Urinary bladder (tissue), 4 donors: ENCODE data around the gene GUK1. TPM values are rescaled to one million over a fixed set of nuclear protein-coding genes. Genes with fewer than 3 reads are reported as not detected.
"Not testable (repeated sequence)": the region's sequence is repeated elsewhere in the genome, so short reads cannot be mapped to it uniquely, and the experiment has no call there.

Experiments used
- DNase-seq: peaks from one replicate; pipeline ENCODE4 v3.0.0-alpha.2; 2015; ENCODE audit errors: extremely low spot score
- H3K27ac ChIP-seq: one replicate; pipeline ENCODE4 v1.5.1; 2013; ENCODE audit warnings: low read depth, mild to moderate bottlenecking, moderate library complexity
- H3K36me3 ChIP-seq: one replicate; pipeline ENCODE4 v1.6.1; 2013; ENCODE audit warnings: mild to moderate bottlenecking, moderate library complexity; ENCODE audit not compliant: insufficient read depth
- H3K4me1 ChIP-seq: one replicate; pipeline ENCODE4 v1.6.1; 2013; ENCODE audit warnings: mild to moderate bottlenecking, moderate library complexity; ENCODE audit not compliant: insufficient read depth
- H3K4me3 ChIP-seq: one replicate; pipeline ENCODE4 v1.5.1; 2013; ENCODE audit warnings: low read depth, low read length
- WGBS: extraction: QIAGEN DNeasy Blood & Tissue Kit; methylation state at CpG from one replicate; pipeline ENCODE4 v1.1.7; 2013; 5-methylcytosine and 5-hydroxymethylcytosine counted together
- polyA plus RNA-seq: library from polyadenylated mRNA; stranded (reverse); fragments of 200-250 nt; gene quantifications from one replicate; pipeline ENCODE4 v1.2.3, GENCODE V29; 2013
- total RNA-seq: library from RNA; depleted of rRNA; stranded (reverse); fragments of >200 nt; gene quantifications from one replicate; pipeline ENCODE4 v1.2.3, GENCODE V29; 2014
- donor health status: healthy with polysubstance abuse.
- donor health status: healthy.

GUK1 gene
- total and polyA plus RNA-seq, 2 donors, result 103 to 492 TPM

DNA sequence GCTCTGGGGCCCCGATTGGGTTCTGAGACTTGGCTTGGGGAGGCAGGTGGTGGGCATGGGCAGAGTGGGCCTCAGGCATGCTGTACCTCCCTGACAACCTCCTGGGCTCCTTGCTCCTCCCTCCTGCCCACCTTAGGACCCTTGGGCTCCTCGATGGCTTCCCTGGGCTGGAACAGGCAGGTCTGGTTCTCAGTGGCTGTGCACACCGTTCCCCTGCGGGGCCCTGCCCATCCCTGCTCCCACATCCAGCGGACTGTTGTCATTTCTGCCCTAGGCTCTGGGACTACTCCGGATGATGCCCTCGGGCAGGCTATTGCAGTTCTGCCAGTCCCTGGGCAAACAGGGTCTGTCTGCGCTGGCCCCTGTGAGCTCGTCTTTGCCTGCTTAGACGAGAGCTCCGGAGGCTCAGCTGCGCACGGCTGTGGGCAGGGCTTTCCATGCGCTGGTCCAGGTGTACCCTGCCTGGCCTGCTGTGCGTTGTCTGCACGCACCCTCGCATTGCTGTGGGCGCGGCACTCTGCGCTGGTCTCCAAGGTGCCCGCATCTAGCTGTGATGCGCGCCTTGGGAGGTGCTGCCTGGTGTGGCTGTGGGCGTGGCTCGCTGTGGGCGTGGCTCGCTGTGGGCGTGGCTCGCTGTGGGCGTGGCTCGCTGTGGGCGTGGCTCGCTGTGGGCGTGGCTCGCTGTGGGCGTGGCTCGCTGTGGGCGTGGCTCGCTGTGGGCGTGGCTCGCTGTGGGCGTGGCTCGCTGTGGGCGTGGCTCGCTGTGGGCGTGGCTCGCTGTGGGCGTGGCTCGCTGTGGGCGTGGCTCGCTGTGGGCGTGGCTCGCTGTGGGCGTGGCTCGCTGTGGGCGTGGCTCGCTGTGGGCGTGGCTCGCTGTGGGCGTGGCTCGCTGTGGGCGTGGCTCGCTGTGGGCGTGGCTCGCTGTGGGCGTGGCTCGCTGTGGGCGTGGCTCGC, 33.7 kb downstream of the GUK1 start:
- not testable (repeated sequence) for H3K4me3 ChIP-seq, H3K27ac ChIP-seq, DNase-seq, H3K36me3 ChIP-seq, H3K4me1 ChIP-seq
- 63% methylated on average over 36 of the region's 69 CpGs for WGBS

- DNase-seq, result no peak
- 90% methylated on average over 52 of the region's 52 CpGs for WGBS
- no peak overlapping the region for H3K27ac ChIP-seq
- peaks cover 1% of the 10 kb centered on the region for H3K36me3 ChIP-seq
- no peaks in the 10 kb centered on the region for H3K4me1 ChIP-seq
- H3K4me3 ChIP-seq, result no peak overlapping the region
These were observed 34.6 kb downstream of the GUK1 start for GRCh38 chr1:228174482-228175315.

- Histone ChIP-seq H3K4me1 (no peaks in the 10 kb centered on the region), H3K36me3 (peaks cover 1% of the 10 kb centered on the region), H3K27ac (no peak overlapping the region), H3K4me3 (no peak overlapping the region)
- WGBS, result 92% methylated on average over 18 of the region's 18 CpGs
- no peak for DNase-seq
These were observed 35.4 kb downstream of the GUK1 start for GRCh38 chr1:228175316-228176023.

DNA sequence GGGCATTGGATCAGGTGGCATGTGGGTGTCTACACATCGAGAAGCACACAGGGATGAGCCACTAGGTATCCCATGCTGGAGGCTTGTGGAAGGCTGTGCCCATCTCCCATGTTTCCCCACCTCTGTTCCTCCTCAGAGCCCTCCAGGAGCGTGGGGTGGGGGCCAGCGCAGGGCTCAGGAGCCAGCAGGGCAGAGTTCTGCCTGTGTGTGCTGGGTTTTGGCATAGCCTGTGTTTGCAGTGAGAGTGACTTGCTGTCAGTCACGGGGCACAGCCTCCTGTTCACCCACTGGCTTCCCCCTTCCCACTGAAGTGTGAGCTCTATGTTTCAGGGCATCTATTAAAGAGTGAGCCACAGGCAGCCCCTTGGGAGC, 35.9 kb downstream of the GUK1 start:
- Histone ChIP-seq H3K36me3 (peaks cover 1% of the 10 kb centered on the region), H3K27ac (no peak overlapping the region), H3K4me3 (no peak overlapping the region), H3K4me1 (no peaks in the 10 kb centered on the region)
- 94% methylated on average over 4 of the region's 4 CpGs for WGBS
- no peak for DNase-seq

DNA sequence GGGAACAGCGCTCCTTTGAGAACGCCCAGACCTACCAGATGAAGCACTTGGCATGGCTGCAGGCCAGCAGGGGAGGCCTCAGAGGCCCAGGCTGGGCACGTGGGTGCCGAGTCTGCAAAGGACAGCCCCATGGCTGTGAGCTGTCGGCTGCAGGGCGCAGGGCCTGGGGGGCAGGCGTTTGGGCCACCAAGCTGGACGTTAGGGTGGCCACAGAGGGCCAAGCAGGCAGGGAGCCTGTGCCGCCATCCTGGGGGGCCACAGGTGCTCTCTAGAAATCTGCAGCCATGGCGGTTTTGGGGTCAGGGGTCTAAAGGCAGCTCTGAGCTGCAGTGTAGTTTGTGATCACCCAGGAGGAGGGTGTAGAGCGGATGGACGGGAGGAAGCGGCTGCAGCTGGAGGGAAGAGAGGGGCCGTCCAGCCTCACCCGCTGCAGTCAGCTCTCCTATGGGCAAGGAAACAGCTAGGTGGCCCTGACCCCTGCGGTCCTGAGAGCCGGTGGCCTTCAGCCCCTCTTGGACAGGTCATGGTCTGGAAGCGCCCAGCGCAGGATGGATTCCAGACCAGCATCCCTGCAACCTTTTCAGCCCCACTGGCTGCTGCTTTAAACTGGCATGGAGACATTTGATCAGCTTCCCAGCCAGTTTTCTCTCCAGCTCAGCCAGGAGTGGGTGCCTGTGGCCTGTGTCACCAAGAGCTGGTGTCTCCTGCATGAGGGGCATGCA, 36.5 kb downstream of the GUK1 start:
- Histone ChIP-seq H3K36me3 (peaks cover 1% of the 10 kb centered on the region), H3K4me3 (no peak overlapping the region), H3K4me1 (no peaks in the 10 kb centered on the region), H3K27ac (no peak overlapping the region)
- no peak for DNase-seq
- WGBS, result 88% methylated on average over 19 of the region's 19 CpGs

- Histone ChIP-seq H3K36me3 (peaks cover 1% of the 10 kb centered on the region), H3K4me3 (no peak overlapping the region), H3K27ac (no peak overlapping the region), H3K4me1 (no peaks in the 10 kb centered on the region)
- DNase-seq, result no peak
- 92% methylated on average over 5 of the region's 5 CpGs for WGBS
These were observed 37.0 kb downstream of the GUK1 start for GRCh38 chr1:228177183-228177475.

DNA sequence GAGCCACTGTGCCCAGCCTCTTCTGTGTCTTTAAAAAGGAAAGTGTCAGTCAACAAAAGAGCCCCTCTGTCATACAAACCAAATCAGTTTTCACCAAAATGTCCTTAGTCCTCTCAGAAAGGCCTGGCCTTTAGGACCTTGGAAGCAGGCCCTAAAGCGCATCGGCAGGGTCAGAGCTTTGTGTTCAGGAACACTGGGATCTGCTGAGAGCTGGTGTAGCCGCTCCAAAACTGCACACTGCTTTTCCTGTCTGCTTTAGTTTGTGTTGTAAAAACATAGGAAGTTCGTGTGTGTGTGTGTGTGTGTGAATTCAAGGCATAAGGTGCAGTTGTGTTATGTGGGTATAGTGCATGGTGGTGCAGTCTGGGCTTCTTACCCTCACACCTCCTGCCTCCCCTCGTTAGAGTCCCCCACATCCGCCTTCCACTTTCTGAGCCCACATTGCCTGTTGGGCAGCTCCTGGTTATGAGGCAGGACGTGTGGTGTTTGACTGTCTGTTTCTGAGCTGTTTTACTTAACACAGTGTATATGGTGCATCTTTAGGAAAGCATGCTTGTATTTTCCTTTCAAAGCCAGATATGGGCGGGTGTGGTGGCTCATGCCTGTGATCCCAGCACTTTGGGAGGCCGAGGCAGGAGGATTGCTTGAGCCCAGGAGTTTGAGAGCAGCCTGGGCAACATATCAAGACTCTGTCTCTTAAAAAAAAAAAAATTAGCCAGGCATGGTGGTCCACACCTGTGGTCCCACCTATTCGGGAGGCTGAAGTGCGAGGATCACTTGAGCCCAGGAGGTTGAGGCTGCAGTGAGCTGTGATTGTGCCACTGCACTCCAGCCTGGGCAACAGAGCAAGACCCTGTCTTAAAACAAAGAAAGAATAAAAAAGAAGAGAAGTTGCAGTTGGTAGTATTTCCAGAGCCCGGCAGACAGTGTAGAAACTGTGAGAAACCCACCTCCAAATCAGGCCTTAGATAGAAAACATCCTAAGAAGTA, 37.9 kb downstream of the GUK1 start:
- Histone ChIP-seq H3K36me3 (peaks cover 1% of the 10 kb centered on the region), H3K4me1 (no peaks in the 10 kb centered on the region), H3K27ac (no peak overlapping the region), H3K4me3 (no peak overlapping the region)
- no peak for DNase-seq
- 84% methylated on average over 12 of the region's 12 CpGs for WGBS

- Histone ChIP-seq H3K4me1 (no peaks in the 10 kb centered on the region), H3K36me3 (peaks cover 1% of the 10 kb centered on the region), H3K27ac (no peak overlapping the region), H3K4me3 (no peak overlapping the region)
- WGBS, result 53% methylated on average over 12 of the region's 12 CpGs
- DNase-seq, result no peak
These were observed 38.9 kb downstream of the GUK1 start for GRCh38 chr1:228178737-228179684.

DNA sequence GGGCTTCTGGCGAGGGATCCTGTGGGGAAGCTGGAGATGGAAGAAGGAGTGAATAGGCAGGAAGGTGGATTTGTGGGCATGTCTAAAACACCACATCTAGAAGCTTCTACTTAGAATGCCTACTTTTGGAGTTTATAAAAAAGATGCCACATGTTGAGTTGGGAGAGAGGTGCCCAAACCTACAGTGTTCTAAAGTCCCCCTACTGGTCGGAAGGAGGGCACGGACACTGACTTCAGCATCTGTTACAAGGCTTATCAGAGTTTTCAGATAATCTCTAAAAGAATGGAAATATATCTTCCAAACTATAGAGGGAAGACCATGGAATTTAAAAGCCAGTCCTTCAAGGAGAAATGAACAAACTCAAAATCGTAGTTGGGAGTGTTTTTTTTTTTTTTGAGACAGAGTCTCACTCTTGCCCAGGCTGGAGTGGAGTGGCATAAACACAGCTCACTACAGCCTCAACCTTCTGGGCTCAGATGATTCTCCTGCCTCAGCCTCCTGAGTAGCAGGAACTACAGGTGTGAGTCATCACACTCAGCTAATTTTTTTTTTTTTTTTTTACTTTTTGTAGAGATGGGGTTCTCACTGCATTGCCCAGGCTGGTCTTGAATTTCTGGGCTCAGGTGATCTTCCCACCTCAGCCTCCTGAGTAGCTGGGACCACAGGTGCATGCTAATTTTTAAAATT, 40.3 kb downstream of the GUK1 start:
- WGBS, result 67% methylated on average over 4 of the region's 4 CpGs
- no peak for DNase-seq
- Histone ChIP-seq H3K27ac (no peak overlapping the region), H3K36me3 (peaks cover 1% of the 10 kb centered on the region), H3K4me3 (no peak overlapping the region), H3K4me1 (no peaks in the 10 kb centered on the region)

DNA sequence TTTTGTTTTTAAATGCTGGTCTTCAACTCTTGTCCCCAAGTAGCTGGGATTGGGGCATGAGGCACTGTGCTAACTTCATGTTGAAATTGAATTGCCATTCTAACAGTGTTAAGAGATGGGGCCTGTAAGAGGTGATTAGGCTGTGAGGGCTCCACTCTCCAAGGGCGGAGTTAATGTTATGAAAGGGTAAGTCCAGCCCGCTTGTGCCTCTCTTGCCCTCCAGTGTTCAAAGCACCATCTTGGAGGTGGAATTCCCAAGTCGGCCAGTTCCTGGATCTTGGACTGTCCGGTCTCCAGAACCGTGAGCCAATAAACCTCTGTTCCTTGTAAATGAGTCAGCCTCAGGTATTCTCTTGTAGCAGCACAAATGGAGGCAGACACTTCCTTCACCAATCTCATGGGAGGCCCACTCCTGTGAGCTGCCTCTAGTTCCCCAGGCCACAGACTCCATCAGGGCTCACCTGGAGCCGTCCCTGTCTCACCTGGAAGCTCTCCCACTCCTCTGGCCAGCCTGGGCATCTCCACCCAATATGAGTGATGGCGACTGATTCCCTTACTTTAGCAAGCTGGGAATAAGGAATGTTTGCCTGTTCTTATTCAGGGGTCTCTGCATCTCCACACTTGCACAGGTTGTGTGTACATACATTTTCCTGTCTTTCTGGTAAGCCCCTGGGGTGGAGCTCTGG, 41.0 kb downstream of the GUK1 start:
- Histone ChIP-seq H3K4me3 (no peak overlapping the region), H3K27ac (no peak overlapping the region), H3K4me1 (no peaks in the 10 kb centered on the region), H3K36me3 (no peaks in the 10 kb centered on the region)
- DNase-seq, result no peak
- WGBS, result 94% methylated on average over 7 of the region's 7 CpGs

GRCh38 chr1:228181645-228182034, 41.6 kb downstream of the GUK1 start:
- H3K4me1 ChIP-seq, result no peaks in the 10 kb centered on the region
- no peak for DNase-seq
- H3K4me3 ChIP-seq, result no peak overlapping the region
- no peak overlapping the region for H3K27ac ChIP-seq
- WGBS, result 89% methylated on average over 9 of the region's 9 CpGs
- H3K36me3 ChIP-seq, result no peaks in the 10 kb centered on the region
